GM18517 (cell line): ENCODE data around the gene CDR2L.
"Not testable (repeated sequence)": the region's sequence is repeated elsewhere in the genome, so short reads cannot be mapped to it uniquely, and the experiment has no call there.

ENCODE experiments used
- ATAC-seq: cut with Tn5 transposase; IDR thresholded peaks from one replicate; pipeline ENCODE4 v1.9.1; 2021; ENCODE audit warnings: mild to moderate bottlenecking, moderate library complexity; ENCODE audit not compliant: unreplicated experiment

CDR2L gene

GRCh38 chr17:75034236-75034908, 46.9 kb downstream of the CDR2L start:
- ATAC-seq = no peak

GRCh38 chr17:75036643-75037268, 49.3 kb downstream of the CDR2L start:
- ATAC-seq = no peak

- no peak for ATAC-seq
These were observed 51.8 kb downstream of the CDR2L start for GRCh38 chr17:75039238-75039637.

- no peak for ATAC-seq
These were observed 54.3 kb downstream of the CDR2L start for GRCh38 chr17:75041656-75042280.

- ATAC-seq = not testable (repeated sequence)
These were observed 56.4 kb downstream of the CDR2L start for GRCh38 chr17:75043789-75044188.

GRCh38 chr17:75044716-75045115, 57.3 kb downstream of the CDR2L start:
- no peak for ATAC-seq

GRCh38 chr17:75045946-75046406, 58.5 kb downstream of the CDR2L start:
- not testable (repeated sequence) for ATAC-seq

GRCh38 chr17:75046407-75047289, 59.2 kb downstream of the CDR2L start, which contains the start of the genes ATP5PD and KCTD2:
TSS of gene ATP5PD (minus strand) at chr17:75046969. CDS start at chr17:75042650, 4,319 bp downstream.
TSS of gene KCTD2 (plus strand) at chr17:75047225. CDS start at chr17:75047251, 26 bp downstream.
- ATAC-seq = peak; percentile 98

- ATAC-seq = peak; percentile 11
These were observed 60.1 kb downstream of the CDR2L start for GRCh38 chr17:75047398-75048098.

- no peak for ATAC-seq
These were observed 60.9 kb downstream of the CDR2L start for GRCh38 chr17:75048249-75048878.

GRCh38 chr17:75049057-75049456, 61.6 kb downstream of the CDR2L start:
- no peak for ATAC-seq

- ATAC-seq = no peak
These were observed 62.3 kb downstream of the CDR2L start for GRCh38 chr17:75049706-75050105.

GRCh38 chr17:75051941-75052340, 64.5 kb downstream of the CDR2L start:
- no peak for ATAC-seq
